ENCODE results near the gene ZNF764.
A peak's percentile ranks its signal among the peaks of the same experiment; 100 is the strongest.

The ZNF764 gene

DNA sequence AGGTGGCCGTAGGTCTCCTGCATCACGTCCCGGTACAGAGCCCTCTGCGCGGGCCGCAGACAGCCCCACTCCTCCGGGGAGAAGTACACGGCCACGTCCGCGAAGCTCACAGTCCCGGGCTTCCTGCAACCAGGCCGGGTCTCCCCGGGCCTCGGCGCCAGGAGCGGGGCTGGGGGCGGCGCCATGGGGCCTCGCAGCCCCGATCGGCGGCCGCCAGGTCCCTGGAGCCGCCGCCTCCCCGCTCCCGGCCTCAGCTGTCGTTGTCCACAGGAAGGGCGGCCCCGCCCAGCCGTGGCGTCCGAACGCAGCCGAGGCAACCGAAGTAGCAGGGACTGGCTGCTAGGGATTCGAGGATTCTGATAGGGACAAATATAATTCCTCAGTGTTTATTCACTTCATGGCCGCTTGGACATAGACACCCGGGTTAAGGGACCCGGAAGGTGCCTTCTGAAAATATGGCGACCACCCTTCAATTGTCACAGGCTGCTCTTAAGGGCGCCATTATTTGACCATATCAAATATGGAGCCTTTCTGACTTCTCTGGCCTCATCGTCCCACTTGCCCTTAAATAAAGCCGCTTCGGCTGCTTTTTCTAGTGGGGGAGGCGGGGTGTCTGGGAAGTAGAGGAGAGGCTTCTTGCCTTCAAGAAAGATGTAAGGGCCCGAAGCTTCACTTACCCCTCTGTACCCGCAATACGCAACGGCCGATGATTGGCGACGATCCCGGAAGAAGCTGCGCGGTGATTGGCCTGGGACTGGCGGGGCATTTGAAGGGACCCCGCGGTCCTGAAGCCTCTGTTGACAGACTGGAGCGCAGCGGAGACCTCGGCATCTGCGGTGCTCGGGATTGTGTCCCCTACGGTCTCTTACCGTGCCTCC is 13.5 kb upstream of the ZNF764 start, which contains the start of gene ZNF688:
ZNF688 (minus strand) TSS at position 270 of the 878 bp plus-strand sequence; CDS start at position 185, 85 bp downstream.
- peak; percentile 99 for DNase-seq
- in situ Hi-C loops (cut with HindIII; ENCODE audit: low pct_ligation_motif_present, low pct_unique_long_range_greater_than_20kb, low sequenced_read_pairs) = no loop called here

DNA sequence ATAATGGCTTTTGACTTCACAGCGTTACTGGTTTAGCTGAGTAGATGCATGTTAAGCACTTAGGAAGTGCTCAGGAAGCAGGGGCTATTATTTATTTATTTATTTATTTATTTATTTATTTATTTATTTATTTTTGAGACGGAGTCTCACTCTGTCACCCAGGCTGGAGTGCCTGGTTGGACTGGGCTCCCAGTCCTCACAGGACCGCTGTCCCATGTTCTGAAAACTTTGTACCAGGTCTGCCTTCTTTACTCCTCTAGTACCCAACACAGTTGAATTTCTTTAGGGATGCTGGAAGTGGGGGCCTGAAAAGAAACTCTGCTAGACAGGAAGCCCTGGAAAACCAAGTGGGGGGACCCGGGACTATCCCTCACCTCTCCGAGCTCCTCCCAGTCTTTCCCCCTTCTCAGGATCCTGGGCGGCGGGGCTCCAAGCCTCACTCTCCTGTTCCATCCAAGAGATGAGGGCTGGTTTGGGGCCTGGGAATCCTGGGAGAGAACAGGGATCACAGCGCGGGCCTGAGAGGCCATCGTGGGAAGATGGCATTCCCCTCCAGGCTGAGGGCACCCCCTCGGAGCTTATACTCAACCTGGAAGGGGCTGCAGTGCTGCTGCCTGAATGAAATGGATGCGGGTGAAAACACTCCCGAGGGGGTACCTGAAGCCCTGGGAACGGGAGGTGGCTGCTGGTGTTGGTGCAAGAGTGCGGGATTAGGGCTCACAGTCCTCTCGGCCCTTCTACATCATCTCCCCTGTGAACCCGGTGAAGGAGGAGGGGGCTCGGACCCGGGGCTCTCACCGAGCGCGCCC is 12.7 kb upstream of the ZNF764 start:
- in situ Hi-C loops (cut with HindIII; ENCODE audit: low pct_ligation_motif_present, low pct_unique_long_range_greater_than_20kb, low sequenced_read_pairs) = no loop called here
- DNase-seq = peak; percentile 36

DNA sequence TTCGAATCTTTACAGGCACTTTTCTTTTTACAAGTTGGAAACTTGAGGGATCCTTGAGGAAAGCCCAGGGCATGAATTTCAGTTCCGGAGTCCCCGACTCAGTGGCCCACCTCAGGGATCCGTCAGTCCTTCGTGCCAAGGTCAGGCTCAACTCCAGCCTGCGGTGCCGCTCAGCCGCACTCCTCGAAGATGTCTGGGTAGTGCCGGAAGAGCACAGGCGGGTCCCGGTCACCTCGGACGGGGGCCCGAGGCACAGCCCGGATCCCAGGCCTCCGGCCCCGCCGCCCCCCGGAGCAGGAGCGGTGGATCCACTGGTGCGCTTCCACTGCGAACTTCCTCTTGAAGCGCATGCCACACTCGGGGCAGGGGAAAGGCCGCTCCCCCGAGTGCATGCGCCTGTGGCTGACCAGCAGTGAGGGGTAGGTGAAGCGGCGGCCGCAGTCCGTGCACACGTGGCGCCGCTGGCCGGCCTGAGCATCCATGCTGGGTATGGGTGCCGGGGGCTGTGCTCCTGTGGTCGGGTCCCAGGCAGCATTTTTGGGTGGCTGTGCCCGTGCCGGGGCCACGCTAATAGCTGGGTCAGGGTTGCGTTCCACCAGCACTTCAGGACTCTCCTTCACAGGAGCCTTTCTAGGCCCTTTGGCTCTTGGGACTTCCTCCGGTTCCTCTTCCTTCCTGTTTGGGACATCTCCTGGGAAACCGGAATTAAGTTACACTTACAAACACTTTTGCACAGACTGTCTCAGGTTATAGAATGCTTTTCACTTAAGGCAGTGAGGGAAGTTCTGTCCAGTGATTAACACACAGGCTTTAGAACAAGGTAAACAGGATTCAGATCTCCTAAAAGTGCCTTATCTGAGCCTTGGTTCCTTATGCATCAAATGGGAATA is 11.8 kb upstream of the ZNF764 start:
- in situ Hi-C loops (cut with HindIII; ENCODE audit: low pct_ligation_motif_present, low pct_unique_long_range_greater_than_20kb, low sequenced_read_pairs) = no loop called here
- no peak for DNase-seq

DNA sequence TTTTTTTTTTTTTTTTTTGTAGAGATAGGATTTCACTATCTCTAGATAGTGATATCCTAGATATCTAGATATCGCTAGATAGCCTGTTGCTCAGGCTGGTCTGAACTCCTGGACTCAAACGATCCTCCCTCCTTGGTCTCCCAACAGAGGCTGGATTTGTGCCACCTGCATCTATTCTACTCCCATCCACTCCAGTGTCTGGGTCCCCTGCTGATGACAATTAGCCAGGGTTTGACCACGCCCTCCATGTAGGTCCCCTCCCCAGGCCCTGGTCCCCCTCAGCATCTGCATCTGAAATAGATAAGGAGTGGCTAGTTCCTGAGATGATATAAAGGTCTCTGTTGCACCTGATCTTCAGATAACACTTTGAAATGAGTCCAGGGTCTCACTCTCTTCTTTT is 11.1 kb upstream of the ZNF764 start:
- no peak for DNase-seq
- in situ Hi-C loops (cut with HindIII; ENCODE audit: low pct_ligation_motif_present, low pct_unique_long_range_greater_than_20kb, low sequenced_read_pairs) = no loop called here

DNA sequence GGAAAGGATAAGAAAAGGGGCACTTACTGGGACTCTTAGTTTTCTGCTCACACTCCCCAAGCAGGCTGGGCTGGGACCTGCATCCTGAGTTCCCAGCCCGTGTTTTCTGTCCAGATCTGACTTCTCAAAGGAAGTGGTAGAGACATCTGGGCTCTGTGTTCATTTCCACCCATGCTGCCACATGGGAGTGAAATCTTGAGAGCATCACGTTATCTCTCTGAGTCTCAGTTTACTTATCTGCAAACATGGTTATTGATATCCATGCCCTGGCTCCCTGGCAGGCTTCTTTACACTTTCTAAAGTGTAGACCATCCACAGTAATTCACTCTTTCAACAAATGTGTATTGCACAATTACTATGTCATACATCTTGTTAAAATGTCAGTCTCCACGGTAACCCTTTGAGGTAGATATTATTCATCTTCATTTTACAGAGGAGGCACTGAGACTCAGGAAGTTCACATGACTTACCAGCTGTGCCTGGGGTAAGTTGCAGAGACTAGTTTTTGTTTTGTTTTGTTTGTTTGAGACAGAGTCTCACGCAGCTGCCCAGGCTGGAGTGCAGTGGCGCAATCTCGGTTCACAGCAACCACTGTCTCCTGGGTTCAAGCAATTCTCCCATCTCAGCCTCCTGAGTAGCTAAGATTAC is 9.9 kb upstream of the ZNF764 start:
- in situ Hi-C loops (cut with HindIII; ENCODE audit: low pct_ligation_motif_present, low pct_unique_long_range_greater_than_20kb, low sequenced_read_pairs) = no loop called here

DNA sequence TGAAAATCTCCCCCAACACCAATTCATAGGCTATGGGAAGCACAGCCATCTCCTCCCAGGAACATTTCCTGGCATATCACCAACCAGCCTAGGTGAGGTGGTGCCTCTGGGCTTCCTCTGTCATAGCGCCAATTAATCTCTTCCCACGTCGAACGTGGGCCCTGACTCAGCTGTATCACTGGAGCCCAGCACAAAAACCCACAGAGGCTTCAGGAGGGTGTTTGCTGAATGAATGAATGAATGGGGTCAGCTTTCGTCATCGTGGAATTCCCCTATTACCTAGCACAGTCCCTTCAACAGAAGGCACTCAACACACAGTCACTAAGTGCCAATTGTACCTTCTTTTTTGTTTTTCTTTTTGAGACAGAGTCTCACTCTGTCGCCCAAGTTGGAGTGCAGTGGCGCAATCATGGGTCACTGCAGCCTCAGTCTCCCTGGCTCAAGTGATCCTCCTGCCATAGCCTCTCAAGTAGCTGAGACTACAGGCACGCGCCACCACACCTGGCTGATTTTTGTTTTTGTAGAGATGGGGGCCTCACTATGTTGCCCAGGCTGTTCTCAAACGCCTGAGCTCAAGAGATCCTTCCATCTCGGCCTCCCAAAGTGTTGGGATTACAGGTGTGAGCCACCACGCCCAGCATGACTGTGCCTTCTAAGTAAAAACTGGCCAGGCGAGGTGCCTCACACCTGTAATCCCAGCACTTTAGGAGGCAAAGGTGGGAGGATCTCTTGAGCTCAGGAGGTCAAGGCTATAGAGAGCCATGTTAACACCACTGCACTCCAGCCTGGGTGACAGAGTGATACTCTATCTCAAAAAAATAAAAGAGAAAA is 9.2 kb upstream of the ZNF764 start:
- in situ Hi-C loops (cut with HindIII; ENCODE audit: low pct_ligation_motif_present, low pct_unique_long_range_greater_than_20kb, low sequenced_read_pairs) = no loop called here
- no peak for DNase-seq

More for the DNA sequence above, 9.9 kb upstream of the ZNF764 start:
- no peak for DNase-seq

DNA sequence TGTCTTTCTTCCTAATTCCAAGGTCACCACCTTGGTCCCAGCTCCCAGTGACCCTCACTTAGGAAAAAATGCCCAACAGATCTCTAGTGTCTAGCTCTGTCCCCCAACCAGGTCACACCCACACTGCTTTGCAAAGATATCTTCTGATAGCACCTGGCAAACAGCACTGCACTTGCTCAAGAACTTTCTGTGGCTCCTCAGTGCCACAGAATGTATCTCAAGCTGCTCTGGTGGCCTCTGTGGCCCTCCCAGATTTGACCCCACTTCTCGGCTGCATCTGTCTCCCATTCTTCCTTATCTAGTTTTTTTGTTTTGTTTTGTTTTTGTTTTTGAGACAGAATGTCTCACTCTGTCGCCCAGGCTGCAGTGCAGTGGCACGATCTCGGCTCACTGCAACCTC is 8.4 kb upstream of the ZNF764 start:
- DNase-seq = no peak
- in situ Hi-C loops (cut with HindIII; ENCODE audit: low pct_ligation_motif_present, low pct_unique_long_range_greater_than_20kb, low sequenced_read_pairs) = no loop called here

DNA sequence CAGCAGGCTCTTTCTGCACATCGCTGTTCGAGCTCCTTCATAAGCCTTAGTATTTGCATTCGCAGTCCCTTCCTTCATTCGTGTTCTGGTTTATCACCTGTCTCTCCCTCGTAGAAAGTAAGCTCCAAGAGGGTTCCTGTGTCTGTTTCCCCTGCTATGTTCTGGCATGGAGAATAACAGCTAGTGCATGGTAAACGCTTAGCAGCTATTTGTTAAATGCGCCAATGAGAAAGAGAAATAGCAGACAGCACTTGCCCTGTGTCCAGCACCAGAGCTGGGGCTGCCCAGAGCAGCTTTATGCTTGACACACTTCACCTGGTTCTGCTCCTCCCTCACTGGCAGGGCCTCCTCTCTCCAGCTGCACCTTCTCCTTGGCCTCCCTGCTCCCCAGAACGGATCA is 7.8 kb upstream of the ZNF764 start:
- in situ Hi-C loops (cut with HindIII; ENCODE audit: low pct_ligation_motif_present, low pct_unique_long_range_greater_than_20kb, low sequenced_read_pairs) = no loop called here
- no peak for DNase-seq

DNA sequence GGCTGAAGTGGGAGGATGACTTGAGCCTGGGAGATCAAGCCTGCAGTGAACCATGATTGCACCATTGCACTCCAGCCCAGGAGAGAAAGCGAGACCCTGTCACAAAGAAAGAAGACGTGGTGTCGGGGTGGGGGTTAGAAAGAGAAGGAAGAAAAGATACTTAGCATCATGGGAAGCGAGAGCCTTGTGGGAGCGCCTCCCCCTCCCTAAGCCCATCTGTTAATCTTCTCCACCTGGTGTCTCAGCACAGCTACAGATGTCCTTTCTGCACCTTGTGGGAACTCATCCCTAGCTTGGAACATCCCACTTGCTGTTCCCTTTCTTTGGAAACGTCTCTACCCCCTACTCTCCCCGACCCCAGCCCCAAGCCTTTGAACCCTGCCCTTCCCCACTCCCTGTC is 7.4 kb upstream of the ZNF764 start:
- in situ Hi-C loops (cut with HindIII; ENCODE audit: low pct_ligation_motif_present, low pct_unique_long_range_greater_than_20kb, low sequenced_read_pairs) = no loop called here
- no peak for DNase-seq

DNA sequence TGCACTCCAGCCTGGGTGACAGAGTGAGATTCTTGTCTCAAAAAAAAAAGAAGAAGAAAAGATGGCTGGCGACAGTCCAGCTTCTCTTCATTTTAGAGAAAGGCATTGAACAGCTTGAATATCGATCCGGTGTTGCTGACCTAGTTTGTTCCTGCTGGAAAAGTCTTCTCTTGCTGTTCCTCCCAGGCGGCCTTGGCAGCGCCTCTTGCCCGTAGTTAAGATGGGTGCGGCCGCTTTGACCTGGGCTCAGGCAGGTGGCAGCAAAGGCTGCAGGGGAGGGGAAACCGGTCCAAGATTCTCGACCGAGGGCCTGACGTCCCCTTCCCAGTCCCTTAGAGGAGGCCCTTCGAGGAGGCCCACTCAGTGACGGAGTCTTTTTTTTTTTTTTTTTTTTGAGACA is 3.8 kb upstream of the ZNF764 start:
- DNase-seq = no peak
- in situ Hi-C loops (cut with HindIII; ENCODE audit: low pct_ligation_motif_present, low pct_unique_long_range_greater_than_20kb, low sequenced_read_pairs) = no loop called here

DNA sequence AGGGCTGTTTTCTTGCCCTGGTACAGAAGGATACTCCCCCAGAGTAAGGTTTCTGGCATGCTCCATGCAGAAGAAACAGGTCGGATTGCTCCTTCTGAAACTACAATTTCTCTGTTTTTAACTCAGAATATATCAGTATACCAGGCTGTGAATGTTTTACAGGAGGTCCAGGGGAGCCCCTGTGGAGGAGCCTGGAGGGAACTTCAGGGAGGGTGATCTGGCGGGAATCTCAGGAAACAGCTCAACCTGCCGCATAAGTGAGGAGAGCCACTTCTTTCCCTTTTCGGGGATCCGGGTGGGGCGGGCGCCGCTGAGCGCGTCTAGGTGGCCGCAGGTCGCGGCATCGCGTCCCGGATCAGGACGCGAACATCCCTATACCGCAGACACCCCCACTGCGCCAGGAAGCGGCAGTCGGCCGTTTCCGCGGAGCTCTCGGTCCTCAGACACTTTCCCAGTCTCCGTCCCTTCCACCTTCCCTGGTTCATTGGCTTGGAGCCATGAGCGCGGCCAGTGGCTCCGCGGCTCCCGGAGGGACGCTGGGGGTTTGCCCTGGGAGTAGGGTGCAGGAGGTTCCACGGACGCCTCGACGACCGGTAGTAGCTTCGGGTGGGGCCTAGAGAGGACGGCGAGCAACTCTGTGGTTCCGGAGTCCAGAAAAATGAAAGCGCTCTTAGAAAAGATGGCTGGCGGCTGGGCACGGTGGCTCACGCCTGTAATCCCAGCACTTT is 3.1 kb upstream of the ZNF764 start:
- in situ Hi-C loops (cut with HindIII; ENCODE audit: low pct_ligation_motif_present, low pct_unique_long_range_greater_than_20kb, low sequenced_read_pairs) = no loop called here

DNA sequence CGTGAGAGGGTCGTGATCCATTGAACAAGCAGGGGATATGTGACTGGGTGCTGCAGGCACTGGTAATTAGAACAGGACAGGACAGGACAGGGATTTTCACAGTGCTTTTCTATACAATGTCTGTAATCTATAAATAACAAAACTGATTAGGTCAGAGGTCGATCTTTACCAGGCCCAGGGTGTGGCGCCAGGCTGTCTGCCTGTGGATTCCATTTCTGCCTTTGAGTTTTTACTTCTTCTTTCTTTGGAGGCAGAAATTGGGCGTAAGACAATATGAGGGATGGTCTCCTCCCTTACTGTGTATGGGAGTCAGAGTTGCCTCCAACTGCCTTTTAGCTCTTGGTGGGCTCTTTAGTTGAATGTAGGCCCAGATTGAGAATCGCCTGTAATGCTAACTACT is 1.5 kb upstream of the ZNF764 start:
- DNase-seq = no peak
- in situ Hi-C loops (cut with HindIII; ENCODE audit: low pct_ligation_motif_present, low pct_unique_long_range_greater_than_20kb, low sequenced_read_pairs) = no loop called here

More for the DNA sequence above, 3.1 kb upstream of the ZNF764 start:
- no peak for DNase-seq

DNA sequence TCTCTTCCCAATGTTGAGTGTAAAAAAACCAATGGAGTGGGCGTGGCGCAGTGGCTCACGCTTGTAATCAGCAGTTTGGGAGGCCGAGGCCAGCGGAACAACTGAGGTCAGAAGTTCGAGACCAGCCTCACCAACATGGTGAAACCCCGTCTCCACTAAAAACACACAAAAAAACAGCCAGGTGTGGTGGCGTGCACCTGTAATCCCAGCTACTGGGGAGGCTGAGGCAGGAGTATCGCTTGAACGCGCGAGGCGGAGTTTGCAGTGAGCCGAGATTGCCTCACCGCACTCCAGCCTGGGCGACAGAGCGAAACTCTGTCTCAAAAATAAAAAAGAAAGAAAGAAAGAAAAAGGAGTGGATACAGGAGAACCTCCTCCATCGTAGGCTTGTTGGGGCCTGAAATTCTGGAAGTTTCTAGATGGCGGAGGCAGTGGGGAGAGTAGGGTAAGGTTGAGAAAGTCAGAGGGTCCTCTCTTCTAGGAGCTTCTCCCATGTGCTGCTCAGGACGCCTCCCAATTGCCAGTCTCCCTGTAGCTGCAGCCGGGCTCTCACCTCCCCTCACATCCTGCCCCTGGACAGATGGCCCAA is 709 bp upstream of the ZNF764 start:
- no peak for DNase-seq
- in situ Hi-C loops (cut with HindIII; ENCODE audit: low pct_ligation_motif_present, low pct_unique_long_range_greater_than_20kb, low sequenced_read_pairs) = no loop called here

DNA sequence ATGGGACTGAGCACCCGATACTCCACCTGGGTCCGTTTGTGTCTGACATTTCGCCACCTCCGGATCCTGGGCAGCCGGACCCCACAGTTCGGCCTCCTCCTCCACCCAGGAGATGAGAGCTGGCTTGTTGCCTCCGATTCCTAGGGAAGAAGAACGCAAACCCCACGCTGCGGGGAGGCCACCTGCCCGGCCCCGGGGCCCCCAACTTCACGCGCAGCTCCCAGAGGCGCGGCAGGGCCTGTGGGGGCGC is 542 bp downstream of the ZNF764 start:
- no peak for DNase-seq

DNA sequence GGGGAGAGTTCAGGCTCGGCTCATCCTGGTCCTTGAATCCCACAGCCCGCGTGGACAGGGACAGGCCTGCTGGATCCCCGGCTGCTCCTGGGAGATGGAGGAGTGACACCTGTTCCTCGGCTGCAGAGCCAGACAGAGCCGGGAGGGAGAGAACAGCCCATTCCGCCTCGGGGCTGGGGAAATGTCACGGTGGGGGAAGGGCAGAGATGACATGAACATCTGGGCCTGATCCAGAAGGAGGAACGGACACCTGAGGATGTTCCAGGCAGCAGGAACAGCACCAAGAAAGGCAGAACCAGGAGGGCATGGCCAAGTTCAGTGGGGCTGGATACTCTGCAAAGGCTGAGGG is 2.1 kb downstream of the ZNF764 start:
- no peak for DNase-seq
- in situ Hi-C loops (cut with HindIII; ENCODE audit: low pct_ligation_motif_present, low pct_unique_long_range_greater_than_20kb, low sequenced_read_pairs) = no loop called here

More for the DNA sequence above, 542 bp downstream of the ZNF764 start:
- in situ Hi-C loops (cut with HindIII; ENCODE audit: low pct_ligation_motif_present, low pct_unique_long_range_greater_than_20kb, low sequenced_read_pairs) = no loop called here

DNA sequence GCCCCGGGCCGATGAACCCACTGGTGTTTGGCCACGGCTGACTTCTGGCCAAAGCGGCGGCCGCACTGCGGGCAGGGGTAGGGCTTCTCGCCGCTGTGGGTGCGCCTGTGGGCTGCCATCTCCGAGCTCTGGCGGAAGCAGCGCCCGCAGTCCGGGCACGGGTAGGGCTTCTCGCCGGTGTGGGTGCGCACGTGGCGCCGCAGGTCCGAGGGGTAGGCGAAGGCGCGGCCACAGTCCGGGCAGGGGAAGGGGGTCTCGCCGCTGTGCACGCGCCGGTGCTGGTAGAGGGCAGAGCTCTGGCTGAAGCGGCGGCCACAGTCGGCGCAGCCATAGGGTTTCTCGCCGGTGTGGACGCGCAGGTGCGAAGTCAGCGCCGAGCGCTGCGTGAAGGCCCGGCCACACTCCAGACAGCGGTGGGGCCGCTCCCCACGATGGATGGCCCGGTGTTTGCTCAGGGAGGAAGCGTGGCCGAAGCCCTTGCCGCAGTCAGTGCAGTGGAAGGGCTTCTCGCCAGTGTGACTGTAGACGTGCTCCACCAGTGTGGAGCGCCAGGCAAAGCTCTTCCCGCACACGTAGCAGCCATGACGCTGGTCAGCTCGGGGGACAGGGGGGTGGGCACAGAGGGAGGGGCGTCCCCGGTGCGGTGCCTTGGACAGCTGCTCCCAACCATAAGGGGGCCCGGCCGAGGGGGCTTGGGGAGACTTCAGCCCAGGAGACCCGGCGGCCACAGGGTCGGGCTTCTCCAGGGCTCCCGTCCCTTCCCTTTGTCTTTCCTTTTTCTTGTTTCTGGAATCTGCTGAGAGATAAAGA is 2.7 kb downstream of the ZNF764 start:
- in situ Hi-C loops (cut with HindIII; ENCODE audit: low pct_ligation_motif_present, low pct_unique_long_range_greater_than_20kb, low sequenced_read_pairs) = no loop called here
- DNase-seq = no peak
